Caki2 (cell line): ENCODE results near the gene ISM1. TPM values are rescaled to one million over a fixed set of nuclear protein-coding genes. Genes with fewer than 3 reads are reported as not detected.
A peak's percentile ranks its signal among the peaks of the same experiment; 100 is the strongest.

ENCODE experiments used
- DNase-seq: peaks from one replicate; pipeline ENCODE4 v3.0.0-alpha.2; 2015; ENCODE audit warnings: low read depth
- in situ Hi-C: cut with HindIII; loops from 2 replicates; pipeline ENCODE4 v1.10.0; 2016; ENCODE audit warnings: low sequenced_read_pairs, low pct_unique_long_range_greater_than_20kb, mixed read lengths
- total RNA-seq: library from RNA; depleted of rRNA; stranded (reverse); fragments of >200 nt; shearing (Covaris generic); gene quantifications from 2 replicates; pipeline ENCODE4 v1.2.3, GENCODE V29; 2014; ENCODE audit warnings: low replicate concordance

ISM1 gene
- total RNA-seq, 1 experiment from 2014 or later = 7.7 TPM

DNA sequence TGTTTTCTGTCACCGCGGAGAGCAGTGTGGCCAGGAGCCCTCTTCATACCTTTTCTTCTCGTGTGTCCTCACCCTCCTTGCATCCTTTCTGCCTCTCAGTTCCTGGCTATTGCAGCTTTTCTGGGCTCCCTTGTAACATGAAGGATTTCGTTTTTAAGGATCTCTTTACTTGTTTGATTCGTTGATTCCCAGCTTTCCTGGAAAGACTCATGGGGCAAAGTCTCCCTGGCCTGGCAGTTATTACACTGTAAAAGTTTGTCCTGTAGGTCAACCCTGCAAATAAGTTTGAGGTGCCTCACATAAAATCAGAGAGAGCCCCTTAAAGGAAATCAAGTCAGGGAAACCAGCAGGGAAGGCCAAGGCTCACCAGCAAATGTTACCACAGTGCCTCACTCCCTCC lies 70.1 kb downstream of the ISM1 start:
- in situ Hi-C loops = no loop called here
- DNase-seq = no peak

DNA sequence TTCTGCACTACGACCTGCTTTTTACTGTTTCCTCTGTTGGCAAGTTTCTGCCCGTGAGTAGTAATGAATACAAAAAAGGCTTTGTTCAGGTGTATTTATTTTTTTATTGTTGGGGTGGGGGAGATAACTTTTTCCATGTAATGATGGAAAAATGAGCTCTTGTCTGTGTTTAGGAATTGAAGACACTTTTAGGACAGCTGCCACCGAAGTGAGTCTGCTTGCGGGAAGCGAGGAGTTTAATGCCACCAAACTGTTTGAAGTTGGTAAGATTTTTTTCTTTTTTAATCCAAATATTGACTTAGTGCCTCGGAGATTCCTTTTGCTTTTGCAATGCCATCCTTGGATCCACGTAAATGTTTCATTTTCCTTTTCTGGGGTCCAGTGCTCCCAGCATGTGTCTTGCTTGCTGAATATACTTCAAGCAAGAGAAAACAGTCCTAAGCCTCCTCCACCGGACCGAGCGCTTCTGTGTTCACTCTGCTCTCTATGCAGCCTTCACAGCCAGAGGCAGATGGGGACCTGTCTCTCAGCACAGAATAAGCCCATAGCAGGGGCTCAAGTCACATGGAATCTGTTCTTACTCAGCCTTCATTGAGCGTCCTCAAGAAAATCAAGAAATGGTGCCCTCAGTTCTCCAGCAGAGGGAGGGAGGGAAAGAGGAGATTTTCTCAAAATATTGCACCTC lies 71.3 kb downstream of the ISM1 start:
- in situ Hi-C loops = no loop called here
- no peak for DNase-seq

DNA sequence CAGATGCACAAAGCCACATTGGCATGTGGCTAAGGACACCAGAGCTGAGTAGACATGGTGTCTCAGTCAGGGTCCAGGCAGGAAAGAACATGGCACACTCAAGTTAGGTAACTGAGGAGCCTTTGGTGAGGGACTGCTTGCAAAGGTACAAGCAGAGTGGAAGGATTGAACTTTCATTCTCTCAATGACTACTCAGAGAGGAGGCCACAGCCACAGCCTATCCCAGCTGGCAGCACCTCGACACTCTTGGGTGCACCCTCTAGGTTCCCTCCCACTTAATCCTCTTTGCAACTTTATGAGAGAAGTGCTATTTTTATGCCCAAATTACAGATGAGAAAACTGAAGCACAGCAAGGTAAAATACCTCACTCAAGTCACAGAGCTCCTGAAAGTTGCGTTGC lies 73.4 kb downstream of the ISM1 start:
- no peak for DNase-seq
- in situ Hi-C loops = no loop called here

DNA sequence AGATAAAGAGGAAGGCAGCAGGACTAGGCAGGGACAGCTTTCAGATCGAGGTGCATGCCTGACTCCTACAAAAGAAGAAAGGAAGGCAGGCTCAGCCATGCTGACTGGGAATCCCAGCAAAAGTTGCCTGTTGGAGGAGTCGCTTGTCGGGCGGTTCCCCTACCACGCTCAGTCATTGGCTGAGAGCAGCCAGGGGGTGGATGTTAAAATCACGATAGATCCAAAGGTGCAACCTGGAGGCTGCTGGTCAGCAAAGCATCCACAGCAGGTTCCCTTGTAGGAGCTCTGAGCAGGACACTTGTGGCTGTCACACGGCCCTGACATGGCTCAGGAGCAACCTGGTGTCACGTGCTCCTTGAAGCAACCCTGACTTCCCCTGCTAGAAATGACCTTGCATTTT lies 74.6 kb downstream of the ISM1 start:
- in situ Hi-C loops = no loop called here
- DNase-seq = no peak

DNA sequence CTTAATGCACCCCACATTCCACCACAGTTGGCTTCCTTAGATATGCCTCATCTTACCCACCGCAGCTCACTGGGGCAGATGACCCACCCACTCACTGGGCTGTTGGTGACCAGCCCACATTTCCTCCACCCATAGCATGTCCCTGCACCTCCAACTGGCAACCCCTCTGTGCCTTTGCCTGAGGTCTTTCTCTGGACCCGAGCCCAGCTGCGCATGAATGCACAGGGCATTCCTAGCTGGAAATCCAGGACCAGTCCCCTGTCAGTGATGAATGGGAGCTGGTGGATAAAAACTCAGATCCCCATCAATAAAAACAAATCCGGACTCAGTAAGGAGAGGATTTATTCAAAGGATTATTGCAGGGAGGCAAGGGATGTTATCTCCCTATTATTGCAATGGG lies 75.0 kb downstream of the ISM1 start:
- no peak for DNase-seq
- in situ Hi-C loops = no loop called here

DNA sequence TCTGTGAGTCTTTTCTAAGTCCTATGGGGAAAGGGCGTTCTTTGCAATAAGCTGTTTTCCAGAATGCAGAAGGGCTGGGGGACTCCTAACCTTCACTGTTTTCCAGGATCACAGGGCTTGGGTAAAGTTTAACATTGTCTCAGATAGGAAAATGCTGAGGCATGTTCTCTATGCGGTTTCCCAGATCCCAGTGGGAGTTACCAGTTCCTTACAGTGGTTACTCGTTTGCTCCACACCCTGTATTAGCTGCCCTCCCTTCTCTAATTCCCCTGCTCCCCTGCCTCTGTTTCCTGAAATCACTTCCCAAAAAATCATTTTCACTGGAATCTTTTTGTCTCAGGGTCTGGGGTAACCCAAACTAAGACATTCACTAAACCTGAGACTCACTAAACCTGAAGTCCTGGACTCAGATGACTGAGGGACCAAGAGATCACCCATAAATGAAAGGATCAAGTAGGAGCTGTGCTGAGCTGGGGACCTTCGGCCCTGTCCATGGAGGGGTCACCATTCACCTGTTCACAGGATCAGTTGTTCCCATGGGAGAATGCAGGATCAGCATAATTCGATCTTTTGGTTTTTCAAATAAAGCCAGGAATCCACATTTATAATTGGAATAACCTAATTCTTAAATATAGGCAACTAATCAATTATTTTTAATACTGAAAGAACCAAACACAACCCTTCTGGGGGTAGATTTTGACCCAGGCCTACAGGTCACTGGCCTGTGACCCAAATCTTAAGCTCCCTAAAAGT lies 76.2 kb downstream of the ISM1 start:
- in situ Hi-C loops = no loop called here
- DNase-seq = no peak

DNA sequence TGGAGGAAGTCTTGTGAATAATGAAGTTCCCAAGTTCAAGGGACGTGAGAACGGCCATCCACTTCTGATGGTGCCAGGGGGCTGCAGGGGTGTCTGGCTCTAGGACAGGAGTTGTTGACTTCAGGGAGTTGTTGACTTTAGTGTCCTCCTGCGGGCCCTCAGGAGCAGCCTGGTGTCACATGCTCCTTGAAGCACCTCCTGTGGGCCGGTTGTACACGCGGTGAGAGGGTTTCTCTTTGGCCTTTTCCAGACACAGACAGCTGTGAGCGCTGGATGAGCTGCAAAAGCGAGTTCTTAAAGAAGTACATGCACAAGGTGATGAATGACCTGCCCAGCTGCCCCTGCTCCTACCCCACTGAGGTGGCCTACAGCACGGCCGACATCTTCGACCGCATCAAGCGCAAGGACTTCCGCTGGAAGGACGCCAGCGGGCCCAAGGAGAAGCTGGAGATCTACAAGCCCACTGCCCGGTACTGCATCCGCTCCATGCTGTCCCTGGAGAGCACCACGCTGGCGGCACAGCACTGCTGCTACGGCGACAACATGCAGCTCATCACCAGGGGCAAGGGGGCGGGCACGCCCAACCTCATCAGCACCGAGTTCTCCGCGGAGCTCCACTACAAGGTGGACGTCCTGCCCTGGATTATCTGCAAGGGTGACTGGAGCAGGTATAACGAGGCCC lies 77.8 kb downstream of the ISM1 start:
- no peak for DNase-seq
- in situ Hi-C loops = no loop called here

DNA sequence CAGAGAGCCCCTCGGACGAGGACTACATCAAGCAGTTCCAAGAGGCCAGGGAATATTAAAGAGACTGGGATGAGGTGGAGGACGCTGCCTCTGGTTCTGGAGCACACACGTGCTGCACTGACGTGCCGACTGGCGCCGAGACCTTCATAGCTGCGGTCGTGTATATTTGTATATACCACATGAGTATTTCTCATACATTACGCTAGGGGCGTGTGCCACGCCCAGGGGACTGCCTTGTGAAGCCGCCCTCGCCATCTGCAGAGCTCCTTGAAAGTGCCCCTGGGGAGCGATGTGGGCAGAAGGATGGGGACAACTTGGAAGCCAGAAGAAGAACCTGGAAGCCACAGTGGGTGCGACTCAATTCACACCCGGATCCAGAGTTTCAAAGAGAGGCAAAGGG lies 78.3 kb downstream of the ISM1 start:
- DNase-seq = no peak
- in situ Hi-C loops = no loop called here

DNA sequence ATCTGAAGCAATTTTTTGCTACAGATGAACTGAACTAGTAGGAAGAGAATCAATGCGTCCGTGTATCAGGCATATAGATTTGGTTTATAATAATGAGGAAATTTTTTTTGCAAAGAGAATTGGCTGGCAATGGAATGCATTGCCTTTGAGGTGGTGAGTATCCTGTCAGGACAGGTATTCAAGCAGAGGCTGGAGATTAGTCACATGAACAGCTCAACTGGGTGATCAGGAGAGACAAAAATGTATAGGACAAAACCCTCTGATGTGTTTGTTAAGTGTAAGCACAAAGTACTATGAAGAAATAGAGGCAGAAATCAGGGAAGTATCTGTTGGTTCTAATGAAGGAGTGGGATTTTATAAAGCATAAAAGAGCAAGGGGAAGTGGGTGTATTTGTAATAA lies 80.5 kb downstream of the ISM1 start:
- in situ Hi-C loops = no loop called here

DNA sequence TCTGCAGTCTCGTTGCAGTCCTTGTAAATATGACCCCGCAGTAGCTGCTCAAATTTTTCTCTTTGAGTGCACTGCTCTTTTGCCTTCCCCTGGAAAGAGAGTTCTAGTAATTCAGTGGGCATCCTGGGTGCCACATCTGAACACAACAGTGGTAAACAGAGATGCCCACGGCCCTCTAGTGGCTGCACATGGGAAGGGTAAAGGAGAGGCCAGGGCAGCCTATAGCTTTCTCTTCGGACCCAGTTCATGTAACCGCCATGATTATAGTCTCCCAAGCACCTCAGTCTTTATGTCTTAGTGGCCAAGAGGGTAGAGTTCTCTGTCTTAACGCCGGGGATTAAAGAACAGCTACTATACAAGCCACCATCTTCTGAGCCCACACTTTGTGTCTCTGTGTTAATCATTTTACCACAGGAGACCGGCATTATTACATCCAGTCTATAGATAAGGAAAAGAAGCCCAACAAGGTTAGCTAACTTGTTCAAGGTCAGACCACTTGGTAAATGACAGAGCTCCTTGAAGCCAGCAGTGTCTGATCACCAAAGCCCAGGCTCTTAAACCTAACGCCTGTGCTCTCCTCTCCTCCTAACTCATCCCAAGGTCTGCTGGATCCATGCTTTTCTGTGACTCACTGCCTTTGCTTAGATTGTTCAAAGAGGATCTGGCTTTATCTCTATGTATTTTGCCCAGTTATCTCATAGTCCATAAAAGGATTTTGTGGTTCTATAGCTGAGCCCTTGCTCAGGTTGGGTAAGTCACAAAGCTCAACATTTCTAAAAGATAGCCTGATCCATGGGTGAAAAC lies 81.8 kb downstream of the ISM1 start:
- in situ Hi-C loops = no loop called here
- DNase-seq = peak; percentile 23

More for the DNA sequence above, 80.5 kb downstream of the ISM1 start:
- no peak for DNase-seq

DNA sequence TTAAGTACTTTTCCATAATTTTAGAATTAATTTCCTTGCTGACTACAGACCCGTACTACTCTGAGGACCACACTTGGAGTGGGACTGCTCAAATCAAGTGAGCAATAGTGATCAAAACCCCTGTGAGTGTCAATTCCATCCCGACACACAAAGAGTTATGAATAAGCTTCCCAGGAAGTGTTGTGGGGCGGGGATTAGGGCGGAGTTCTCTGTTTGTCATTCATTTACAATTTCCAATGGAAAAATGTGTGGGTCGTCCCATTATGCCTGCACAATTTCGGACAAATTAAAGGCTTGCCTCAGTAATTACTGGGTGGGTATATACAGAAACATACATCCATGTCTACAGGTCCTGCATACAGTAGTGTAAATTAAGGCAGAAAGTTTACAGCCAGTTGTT lies 84.2 kb downstream of the ISM1 start:
- in situ Hi-C loops = no loop called here

DNA sequence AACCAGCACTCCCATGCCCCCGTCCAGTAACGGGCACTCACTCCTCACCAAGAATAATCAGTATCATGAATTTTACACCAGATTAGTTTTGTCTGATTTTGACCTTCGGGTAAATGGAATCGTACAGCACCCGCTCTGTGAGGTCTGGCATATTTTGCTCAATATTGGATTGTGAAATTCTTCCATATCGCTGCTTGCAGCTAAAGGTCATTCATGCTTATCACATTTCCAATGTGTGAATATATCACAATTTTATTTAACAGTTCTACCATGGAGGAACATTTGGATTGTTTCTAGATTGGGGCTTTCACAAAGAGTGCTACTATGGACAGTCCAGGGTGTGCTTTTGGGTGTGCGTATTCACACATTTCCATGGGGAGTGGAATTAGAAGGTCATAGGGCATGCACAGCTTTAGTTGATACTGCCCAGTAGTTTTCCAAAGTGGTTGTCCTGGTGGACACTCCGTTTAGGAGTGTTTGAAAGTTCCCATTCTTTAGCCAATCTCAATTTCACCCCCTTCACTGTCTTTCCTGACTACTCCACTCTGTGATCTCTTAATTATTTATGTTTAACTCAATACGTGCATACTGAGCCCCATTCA lies 86.6 kb downstream of the ISM1 start:
- in situ Hi-C loops = no loop called here
- DNase-seq = no peak

More for the DNA sequence above, 84.2 kb downstream of the ISM1 start:
- no peak for DNase-seq

DNA sequence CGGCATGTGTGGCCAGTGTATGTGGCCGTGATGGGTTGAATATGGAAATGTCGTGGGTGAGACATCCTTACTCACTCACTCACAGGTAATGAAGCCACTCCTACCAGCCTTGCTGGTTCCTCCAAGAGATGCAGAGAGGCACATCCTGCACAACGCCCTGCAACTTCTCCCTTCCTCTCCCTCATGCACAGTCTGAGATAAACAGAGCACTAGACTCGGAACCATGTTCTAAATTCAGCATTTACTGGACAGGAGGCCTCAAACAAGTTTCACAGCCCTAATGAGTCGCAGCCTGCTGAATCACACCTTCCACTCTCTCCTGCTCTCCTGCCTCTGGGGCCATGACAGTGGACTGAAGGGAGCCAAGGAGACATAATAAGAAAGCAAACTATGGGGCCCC lies 91.2 kb downstream of the ISM1 start:
- no peak for DNase-seq
- in situ Hi-C loops = no loop called here

DNA sequence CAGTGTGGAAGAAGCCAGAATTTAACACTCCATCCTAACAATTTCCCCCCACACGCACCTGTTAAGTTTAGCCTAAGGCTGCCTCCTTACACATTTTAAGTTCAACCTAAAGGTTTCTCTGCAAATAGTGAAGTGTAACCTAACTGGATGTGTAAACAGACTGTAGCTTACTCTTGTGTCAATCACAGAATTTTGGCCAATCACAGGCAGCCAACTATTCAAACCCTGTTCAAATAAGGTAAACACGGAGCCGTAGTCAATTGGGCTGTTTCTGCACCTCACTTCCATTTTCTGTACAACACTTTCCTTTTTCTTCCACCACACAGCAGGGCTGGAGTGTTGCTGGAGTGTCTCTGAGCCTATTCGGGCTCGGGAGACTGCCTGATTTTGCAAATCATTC lies 92.1 kb downstream of the ISM1 start:
- no peak for DNase-seq

DNA sequence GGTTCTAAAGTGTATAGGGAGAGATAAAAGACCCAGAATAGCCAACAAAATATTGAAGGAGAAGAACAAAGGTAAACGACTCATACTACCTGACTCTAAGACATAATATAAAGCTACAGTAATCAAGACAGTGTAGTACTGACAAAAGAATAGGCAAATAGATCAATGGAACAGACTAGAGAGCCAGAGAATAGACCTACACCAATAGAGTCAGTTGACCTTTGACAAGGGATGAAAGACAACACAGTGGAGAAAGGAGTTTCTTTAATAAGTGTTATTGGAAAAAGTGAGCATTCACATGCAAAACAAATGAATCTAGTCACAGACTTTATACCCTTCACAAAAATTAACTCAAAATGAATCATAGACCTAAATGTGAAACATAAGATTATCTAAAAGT lies 96.4 kb downstream of the ISM1 start:
- no peak for DNase-seq
- in situ Hi-C loops = no loop called here

More for the DNA sequence above, 92.1 kb downstream of the ISM1 start:
- in situ Hi-C loops = no loop called here

DNA sequence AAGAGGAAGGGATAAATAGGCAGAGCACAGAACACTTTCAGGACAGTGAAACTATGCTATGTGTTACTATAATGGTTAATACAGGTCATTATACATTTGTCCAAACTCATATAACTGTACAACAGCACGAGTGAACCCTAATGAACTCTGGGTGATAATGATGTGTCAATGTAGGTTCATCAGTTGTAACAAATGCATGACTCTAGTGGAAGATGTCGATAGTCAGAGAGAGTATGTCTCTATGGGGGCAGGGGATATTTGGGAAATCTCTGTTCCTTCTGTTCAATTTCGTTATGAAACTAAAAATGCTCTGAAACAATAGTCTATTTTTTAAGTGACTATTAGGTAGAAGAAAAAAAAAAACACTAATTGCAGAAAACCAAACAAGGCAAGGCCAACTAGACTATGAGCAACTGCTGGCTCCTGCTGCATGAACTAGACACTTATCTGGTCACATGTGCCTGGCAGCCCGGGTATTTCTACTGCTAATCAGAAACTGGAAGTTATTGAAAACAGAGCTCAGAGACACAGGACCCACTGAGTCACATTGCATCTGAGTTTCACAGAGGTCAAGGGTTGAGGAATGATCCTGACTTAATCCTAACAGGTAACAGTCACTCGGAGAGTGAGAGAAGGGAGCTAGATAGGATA lies 97.9 kb downstream of the ISM1 start:
- no peak for DNase-seq
- in situ Hi-C loops = no loop called here

DNA sequence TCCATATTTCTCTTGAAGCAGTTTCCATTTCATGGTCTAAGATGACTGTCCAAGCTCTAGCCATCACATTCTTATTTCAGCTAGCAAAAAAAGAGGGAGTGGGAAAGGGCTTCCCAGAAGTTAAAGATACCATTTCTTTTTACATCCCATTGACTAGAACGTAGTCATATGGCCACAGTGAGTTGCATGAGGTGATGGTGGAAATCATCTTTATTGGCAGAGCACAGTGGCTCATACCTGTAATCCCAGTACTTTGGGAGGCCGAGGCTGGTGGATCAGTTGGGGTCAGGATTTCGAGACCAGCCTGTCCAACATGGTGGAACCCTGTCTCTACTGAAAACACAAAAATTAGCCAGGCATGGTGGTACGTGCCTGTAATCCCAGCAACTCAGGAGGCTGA lies 99.6 kb downstream of the ISM1 start:
- DNase-seq = no peak
- in situ Hi-C loops = no loop called here

DNA sequence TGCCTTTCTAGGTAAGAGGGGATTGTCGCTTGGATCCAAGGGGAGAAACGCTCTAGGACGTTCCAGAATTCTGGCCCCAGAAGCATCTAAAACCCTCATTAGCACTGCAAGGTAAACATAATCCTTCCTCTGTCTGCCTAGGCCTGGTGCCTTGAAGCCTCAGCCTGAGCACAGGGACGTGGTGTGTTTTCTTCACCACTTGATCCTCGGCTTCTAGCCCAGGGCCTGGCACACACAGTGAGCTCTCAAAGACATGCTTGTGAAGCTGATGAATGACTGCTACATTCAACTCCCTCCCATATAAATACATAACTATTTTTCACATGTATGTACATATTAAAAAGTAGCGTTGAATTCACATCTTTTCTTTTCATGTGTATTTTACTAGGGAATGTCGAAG lies 100.3 kb downstream of the ISM1 start:
- no peak for DNase-seq
- in situ Hi-C loops = no loop called here
